ENCODE results near the gene GJB2. TPM values are rescaled to one million over a fixed set of nuclear protein-coding genes. Genes with fewer than 3 reads are reported as not detected.

Gene GJB2
- total and polyA plus RNA-seq, 2 of the 8 experiments (the other 6 are each of a cell fraction or from before 2014, with no cell fraction given): 0.20 to 0.21 TPM

- ChIA-PET CTCF (ENCODE audit: partially characterized antibody) (interaction anchor here (1.8 kb wide), 1 partner anchor 18 kb away, joined by 5 read pairs; no protein-coding TSS in a partner anchor), POLR2A (ENCODE audit: partially characterized antibody) (no interaction called here)
- Histone ChIP-seq H2AFZ (ENCODE audit: low read length) (no peak overlapping the region), H3K23me2 (ENCODE audit: low read depth, low read length) (no peaks in the 10 kb centered on the region), H2AK5ac (ENCODE audit: low read depth, low read length) (no peak overlapping the region), H3K4me1 (replicated peaks in 1 of 4; ENCODE audit: control insufficient read depth in 3 of 4, insufficient read depth in 4 of 4, low read length in 3 of 4) (no peaks in the 10 kb centered on the region; a peak in 1 of 7 replicates), H3K9me3 (ENCODE audit: insufficient read depth in 2 of 2, low read depth in 1 of 2, low read length in 1 of 2) (no peaks in the 10 kb centered on the region), H2BK5ac (ENCODE audit: low read depth, low read length) (no peak overlapping the region), H3K18ac (ENCODE audit: extremely low read depth, low read length) (no peak overlapping the region), H3K56ac (replicated peaks; ENCODE audit: insufficient read length, low read depth, low read length) (no peak overlapping the region), H2BK120ac (replicated peaks; ENCODE audit: low read depth, low read length) (no peak overlapping the region), H3K4me3 (ENCODE audit: extremely low read depth in 1 of 4, insufficient read depth in 2 of 4, low read depth in 3 of 4, low read length in 4 of 4) (no peak overlapping the region), H3K27me3 (replicated peaks in 1 of 4; ENCODE audit: control insufficient read depth in 3 of 4, extremely low read depth in 1 of 4, insufficient read depth in 3 of 4, low read length in 3 of 4) (no peaks in the 10 kb centered on the region), H3K23ac (ENCODE audit: insufficient read length) (no peak overlapping the region), H3K4me2 (ENCODE audit: insufficient read depth in 1 of 2, low read depth in 2 of 2, low read length in 2 of 2) (no peak overlapping the region), H3K36me3 (ENCODE audit: control insufficient read depth in 2 of 4, insufficient read depth in 4 of 4, low read length in 3 of 4) (no peaks in the 10 kb centered on the region), H3K14ac (ENCODE audit: insufficient read length) (no peak overlapping the region), H4K5ac (ENCODE audit: insufficient read length, low read depth, low read length) (no peak overlapping the region), H4K20me1 (replicated peaks in 1 of 2; ENCODE audit: control insufficient read depth in 1 of 2, insufficient read depth in 2 of 2, low read length in 2 of 2) (no peaks in the 10 kb centered on the region), H3K79me1 (ENCODE audit: low read depth, low read length) (no peaks in the 10 kb centered on the region), H3K9ac (replicated peaks in 1 of 4; ENCODE audit: extremely low read depth in 1 of 4, low read depth in 3 of 4, low read length in 3 of 4) (no peak overlapping the region), H2BK20ac (ENCODE audit: low read length) (no peak overlapping the region), H3K79me2 (ENCODE audit: control insufficient read depth in 1 of 2, insufficient read depth in 2 of 2, low read length in 2 of 2) (no peaks in the 10 kb centered on the region), H4K91ac (replicated peaks; ENCODE audit: insufficient read length, low read length) (no peak overlapping the region), H2BK12ac (ENCODE audit: low read depth, low read length) (no peak overlapping the region), H3K27ac (ENCODE audit: low read depth, low read length) (no peak overlapping the region), H4K8ac (ENCODE audit: extremely low read depth, insufficient read depth, low read length) (no peak overlapping the region), H2BK15ac (ENCODE audit: low read length) (no peak overlapping the region), H3K4ac (replicated peaks; ENCODE audit: insufficient read length, low read depth, low read length) (no peak overlapping the region)
- no peak for FAIRE-seq
- TF ChIP-seq KDM1A (IDR thresholded peaks at IDR 0.05; ENCODE audit: borderline replicate concordance, low read length) (no peak), ASH2L (IDR thresholded peaks at IDR 0.05; ENCODE audit: low read length) (no peak), HDAC2 (IDR thresholded peaks at IDR 0.05; ENCODE audit: borderline replicate concordance in 1 of 2, low read depth in 2 of 2, low read length in 2 of 2) (no peak)
- TF ChIP-seq, protein P1, sequence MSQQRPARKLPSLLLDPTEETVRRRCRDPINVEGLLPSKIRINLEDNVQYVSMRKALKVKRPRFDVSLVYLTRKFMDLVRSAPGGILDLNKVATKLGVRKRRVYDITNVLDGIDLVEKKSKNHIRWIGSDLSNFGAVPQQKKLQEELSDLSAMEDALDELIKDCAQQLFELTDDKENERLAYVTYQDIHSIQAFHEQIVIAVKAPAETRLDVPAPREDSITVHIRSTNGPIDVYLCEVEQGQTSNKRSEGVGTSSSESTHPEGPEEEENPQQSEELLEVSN (IDR thresholded peaks at IDR 0.05): no peak
- WGBS, 2 experiments (ENCODE audit: extremely low coverage in 1 of 2, insufficient coverage in 1 of 2, insufficient read length in 1 of 2, insufficient replicate concordance in 2 of 2, low coverage in 1 of 2, low lambda C conversion rate in 2 of 2, missing lambda C conversion rate in 1 of 2): 97% methylated on average over 9 of the region's 9 CpGs; no CpG with 5 or more reads in 1 of the 2 experiments
- DNase-seq (ENCODE audit: low read depth in 1 of 2, low spot score in 2 of 2): peak in 1 of 2 experiments; percentile 7
Observed at GRCh38 chr13:20150561-20150960, 42.2 kb downstream of the GJB2 start.
